Measurements from ENCODE around the gene RAPGEF5.

Gene RAPGEF5

DNA sequence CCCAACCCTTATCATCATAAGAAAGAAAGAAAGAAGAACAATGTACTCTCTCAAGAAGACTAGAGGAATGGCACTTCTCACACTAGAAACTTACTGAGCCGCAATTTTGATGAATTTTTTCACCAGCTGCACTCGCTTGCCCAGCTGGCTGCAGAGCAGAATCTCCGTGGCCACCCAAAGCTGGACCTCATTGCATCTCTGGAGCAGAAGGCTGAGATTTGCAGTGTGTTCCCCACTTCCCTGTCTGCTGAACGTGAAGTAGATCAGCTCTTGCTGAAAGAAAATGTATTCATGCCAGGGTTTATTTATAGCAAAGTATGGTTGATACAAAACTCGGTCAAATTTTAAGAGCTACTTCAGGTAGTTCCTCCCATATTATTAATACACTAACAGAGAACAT, 212.0 kb downstream of the RAPGEF5 start:
- DNase-seq (ENCODE audit: low read depth, low spot score), result no peak
- WGBS (ENCODE audit: insufficient coverage, insufficient read length), result no CpG with 5 or more reads among the region's 5 CpGs
- H3K36me3 ChIP-seq (ENCODE audit: control insufficient read depth, insufficient read depth, low read length), result no peaks in the 10 kb centered on the region

DNA sequence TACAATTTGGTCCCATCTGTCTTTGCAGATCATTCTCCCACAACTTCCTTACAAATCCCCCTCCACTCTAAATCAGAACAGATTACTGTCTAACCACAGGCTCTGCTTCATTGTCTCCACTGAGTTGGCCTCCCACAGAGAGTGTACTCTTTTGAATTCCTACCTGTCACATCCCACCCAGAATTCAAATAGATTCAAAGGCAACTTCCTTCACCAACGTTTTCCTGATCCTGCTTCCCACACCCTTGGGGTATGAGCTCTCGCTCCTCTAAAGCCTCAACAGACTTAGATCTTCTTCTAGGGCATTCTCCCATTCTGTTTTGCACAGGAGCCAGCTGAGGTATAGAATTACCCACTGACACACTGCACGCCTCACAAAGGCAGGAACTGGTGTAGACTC, 213.5 kb downstream of the RAPGEF5 start:
- no peak for DNase-seq (ENCODE audit: low read depth, low spot score)
- Histone ChIP-seq H3K9me3 (ENCODE audit: control insufficient read depth, insufficient read depth, low read length) (no peaks in the 10 kb centered on the region), H3K4me3 (ENCODE audit: low read length) (no peak overlapping the region), H3K4me1 (ENCODE audit: control insufficient read depth, insufficient read depth, low read length) (peaks cover 6% of the 10 kb centered on the region; the same call in 1 of the 2 replicates), H3K27me3 (ENCODE audit: control insufficient read depth, insufficient read depth, low read length) (no peaks in the 10 kb centered on the region), H3K36me3 (ENCODE audit: control insufficient read depth, insufficient read depth, low read length) (no peaks in the 10 kb centered on the region), H3K27ac (ENCODE audit: low read length) (no peak overlapping the region)
- WGBS (ENCODE audit: insufficient coverage, insufficient read length), result no CpG with 5 or more reads among the region's 3 CpGs

More for the DNA sequence above, 212.0 kb downstream of the RAPGEF5 start:
- no peaks in the 10 kb centered on the region for H3K27me3 ChIP-seq (ENCODE audit: control insufficient read depth, insufficient read depth, low read length)
- peaks cover 6% of the 10 kb centered on the region; the same call in 1 of the 2 replicates for H3K4me1 ChIP-seq (ENCODE audit: control insufficient read depth, insufficient read depth, low read length)
- H3K4me3 ChIP-seq (ENCODE audit: low read length), result no peak overlapping the region
- H3K27ac ChIP-seq (ENCODE audit: low read length), result no peak overlapping the region
- H3K9me3 ChIP-seq (ENCODE audit: control insufficient read depth, insufficient read depth, low read length), result no peaks in the 10 kb centered on the region

DNA sequence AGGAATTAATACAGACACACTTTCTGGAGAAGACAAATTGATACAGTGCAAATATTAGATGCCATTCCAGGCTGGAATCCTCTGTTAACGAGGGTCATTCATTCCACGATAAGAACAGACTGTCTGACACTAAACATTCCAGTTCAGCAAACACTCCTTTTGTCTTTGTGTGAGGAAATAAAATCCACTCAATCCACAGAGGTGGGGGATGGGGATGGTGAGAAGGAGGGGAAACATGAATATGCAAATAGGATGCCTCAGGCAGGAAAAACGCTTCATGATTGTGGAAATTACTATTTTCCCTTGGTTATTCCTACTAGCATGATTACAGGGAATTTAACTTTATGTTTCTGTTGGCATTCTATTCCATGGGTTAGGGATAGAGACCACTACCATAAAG, 214.4 kb downstream of the RAPGEF5 start:
- H3K27ac ChIP-seq (ENCODE audit: low read length), result no peak overlapping the region
- H3K4me1 ChIP-seq (ENCODE audit: control insufficient read depth, insufficient read depth, low read length), result peaks cover 6% of the 10 kb centered on the region; the same call in 1 of the 2 replicates
- no peaks in the 10 kb centered on the region for H3K36me3 ChIP-seq (ENCODE audit: control insufficient read depth, insufficient read depth, low read length)
- WGBS (ENCODE audit: insufficient coverage, insufficient read length), result no CpG with 5 or more reads among the region's 3 CpGs
- no peak for DNase-seq (ENCODE audit: low read depth, low spot score)
- no peak overlapping the region for H3K4me3 ChIP-seq (ENCODE audit: low read length)
- no peaks in the 10 kb centered on the region for H3K27me3 ChIP-seq (ENCODE audit: control insufficient read depth, insufficient read depth, low read length)
- no peaks in the 10 kb centered on the region for H3K9me3 ChIP-seq (ENCODE audit: control insufficient read depth, insufficient read depth, low read length)

DNA sequence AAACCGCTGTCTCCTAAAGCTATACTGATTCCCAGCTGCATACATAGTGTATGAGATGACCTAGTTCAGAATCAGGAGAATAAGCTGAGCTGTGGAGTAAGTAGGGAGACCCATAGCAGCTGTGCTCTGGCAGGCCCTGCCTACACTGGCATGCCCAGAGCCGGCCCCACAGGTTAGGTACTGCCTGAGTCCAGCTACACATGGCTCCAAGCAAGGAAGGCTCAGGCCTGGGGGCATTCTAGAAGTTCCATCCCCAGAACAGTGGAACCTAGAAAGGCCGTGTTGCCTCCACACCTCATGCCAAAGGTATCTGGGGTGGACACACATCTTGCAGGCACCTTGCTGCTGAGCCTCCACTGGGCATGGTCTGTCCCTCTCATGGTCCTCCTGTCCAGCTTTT, 215.6 kb downstream of the RAPGEF5 start:
- Histone ChIP-seq H3K27me3 (ENCODE audit: control insufficient read depth, insufficient read depth, low read length) (no peaks in the 10 kb centered on the region), H3K36me3 (ENCODE audit: control insufficient read depth, insufficient read depth, low read length) (no peaks in the 10 kb centered on the region), H3K4me3 (ENCODE audit: low read length) (no peak overlapping the region), H3K27ac (ENCODE audit: low read length) (no peak overlapping the region), H3K4me1 (ENCODE audit: control insufficient read depth, insufficient read depth, low read length) (peaks cover 6% of the 10 kb centered on the region; the same call in 1 of the 2 replicates), H3K9me3 (ENCODE audit: control insufficient read depth, insufficient read depth, low read length) (no peaks in the 10 kb centered on the region)
- WGBS (ENCODE audit: insufficient coverage, insufficient read length), result no CpG with 5 or more reads among the region's 3 CpGs
- no peak for DNase-seq (ENCODE audit: low read depth, low spot score)

DNA sequence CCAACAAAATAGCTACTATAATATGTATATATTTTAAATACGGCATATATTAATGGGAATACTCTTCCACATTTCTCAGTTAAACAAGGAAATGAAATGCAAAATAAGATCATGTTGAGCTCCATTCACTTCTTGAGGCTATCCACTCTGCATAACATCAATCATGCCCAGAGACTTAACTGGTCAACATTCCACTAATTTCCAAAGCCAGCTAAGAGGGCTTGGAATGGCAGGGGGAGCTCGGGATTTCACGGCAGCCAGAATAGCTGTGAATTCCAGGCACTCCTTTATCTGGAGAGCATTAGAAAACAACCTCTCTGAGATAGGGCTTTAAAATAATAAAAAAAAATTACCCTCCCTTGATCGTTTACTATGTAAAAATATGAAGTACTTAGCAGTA, 216.4 kb downstream of the RAPGEF5 start:
- Histone ChIP-seq H3K9me3 (ENCODE audit: control insufficient read depth, insufficient read depth, low read length) (no peaks in the 10 kb centered on the region), H3K27ac (ENCODE audit: low read length) (no peak overlapping the region), H3K4me3 (ENCODE audit: low read length) (no peak overlapping the region), H3K4me1 (ENCODE audit: control insufficient read depth, insufficient read depth, low read length) (peaks cover 6% of the 10 kb centered on the region; the same call in 1 of the 2 replicates), H3K27me3 (ENCODE audit: control insufficient read depth, insufficient read depth, low read length) (no peaks in the 10 kb centered on the region), H3K36me3 (ENCODE audit: control insufficient read depth, insufficient read depth, low read length) (no peaks in the 10 kb centered on the region)
- no CpG with 5 or more reads among the region's 4 CpGs for WGBS (ENCODE audit: insufficient coverage, insufficient read length)
- DNase-seq (ENCODE audit: low read depth, low spot score), result no peak

GRCh38 chr7:22138886-22139285, 218.1 kb downstream of the RAPGEF5 start:
- no peak overlapping the region for H3K4me3 ChIP-seq (ENCODE audit: low read length)
- WGBS (ENCODE audit: insufficient coverage, insufficient read length), result no CpG with 5 or more reads among the region's 5 CpGs
- H3K27ac ChIP-seq (ENCODE audit: low read length), result no peak overlapping the region
- H3K9me3 ChIP-seq (ENCODE audit: control insufficient read depth, insufficient read depth, low read length), result no peaks in the 10 kb centered on the region
- H3K36me3 ChIP-seq (ENCODE audit: control insufficient read depth, insufficient read depth, low read length), result no peaks in the 10 kb centered on the region
- H3K4me1 ChIP-seq (ENCODE audit: control insufficient read depth, insufficient read depth, low read length), result peaks cover 6% of the 10 kb centered on the region; the same call in 1 of the 2 replicates
- no peaks in the 10 kb centered on the region for H3K27me3 ChIP-seq (ENCODE audit: control insufficient read depth, insufficient read depth, low read length)
- DNase-seq (ENCODE audit: low read depth, low spot score), result no peak

DNA sequence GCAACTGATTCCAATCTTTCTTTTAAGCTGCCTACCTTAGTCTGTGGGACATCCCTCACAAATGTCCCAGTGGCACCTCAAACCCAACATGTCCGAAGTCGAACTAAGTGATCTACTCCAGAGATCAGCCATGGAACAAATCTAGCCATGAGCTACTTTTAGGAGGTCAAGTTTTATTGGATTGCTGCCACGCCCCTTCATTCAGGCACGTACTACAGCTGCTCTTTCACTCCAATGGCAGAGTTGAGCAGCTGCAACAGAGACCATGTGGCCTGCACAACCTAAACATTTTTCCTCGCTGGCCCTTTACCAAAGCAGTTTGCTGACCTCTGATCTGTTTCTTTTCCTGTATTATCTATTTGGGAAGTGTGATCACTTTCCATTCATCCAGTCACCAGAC, 218.8 kb downstream of the RAPGEF5 start:
- no CpG with 5 or more reads among the region's 5 CpGs for WGBS (ENCODE audit: insufficient coverage, insufficient read length)
- no peak for DNase-seq (ENCODE audit: low read depth, low spot score)

GRCh38 chr7:22137466-22137865, 219.5 kb downstream of the RAPGEF5 start:
- no peak overlapping the region for H3K27ac ChIP-seq (ENCODE audit: low read length)
- H3K9me3 ChIP-seq (ENCODE audit: control insufficient read depth, insufficient read depth, low read length), result no peaks in the 10 kb centered on the region
- no peak for DNase-seq (ENCODE audit: low read depth, low spot score)
- no peaks in the 10 kb centered on the region for H3K27me3 ChIP-seq (ENCODE audit: control insufficient read depth, insufficient read depth, low read length)
- peaks cover 6% of the 10 kb centered on the region; the same call in 1 of the 2 replicates for H3K4me1 ChIP-seq (ENCODE audit: control insufficient read depth, insufficient read depth, low read length)
- WGBS (ENCODE audit: insufficient coverage, insufficient read length), result no CpG with 5 or more reads among the region's 2 CpGs
- H3K4me3 ChIP-seq (ENCODE audit: low read length), result no peak overlapping the region
- no peaks in the 10 kb centered on the region for H3K36me3 ChIP-seq (ENCODE audit: control insufficient read depth, insufficient read depth, low read length)

More for the DNA sequence above, 218.8 kb downstream of the RAPGEF5 start:
- Histone ChIP-seq H3K36me3 (ENCODE audit: control insufficient read depth, insufficient read depth, low read length) (no peaks in the 10 kb centered on the region), H3K4me1 (ENCODE audit: control insufficient read depth, insufficient read depth, low read length) (peaks cover 6% of the 10 kb centered on the region; the same call in 1 of the 2 replicates), H3K27ac (ENCODE audit: low read length) (no peak overlapping the region), H3K4me3 (ENCODE audit: low read length) (no peak overlapping the region), H3K9me3 (ENCODE audit: control insufficient read depth, insufficient read depth, low read length) (no peaks in the 10 kb centered on the region), H3K27me3 (ENCODE audit: control insufficient read depth, insufficient read depth, low read length) (no peaks in the 10 kb centered on the region)

- Histone ChIP-seq H3K4me1 (ENCODE audit: control insufficient read depth, insufficient read depth, low read length) (peaks cover 6% of the 10 kb centered on the region; the same call in 1 of the 2 replicates), H3K36me3 (ENCODE audit: control insufficient read depth, insufficient read depth, low read length) (no peaks in the 10 kb centered on the region), H3K9me3 (ENCODE audit: control insufficient read depth, insufficient read depth, low read length) (no peaks in the 10 kb centered on the region), H3K27ac (ENCODE audit: low read length) (no peak overlapping the region), H3K4me3 (ENCODE audit: low read length) (no peak overlapping the region), H3K27me3 (ENCODE audit: control insufficient read depth, insufficient read depth, low read length) (no peaks in the 10 kb centered on the region)
- no CpG with 5 or more reads among the region's 2 CpGs for WGBS (ENCODE audit: insufficient coverage, insufficient read length)
- DNase-seq (ENCODE audit: low read depth, low spot score), result no peak
Observed at GRCh38 chr7:22137026-22137425, 219.9 kb downstream of the RAPGEF5 start.

- no CpG with 5 or more reads among the region's 4 CpGs for whole genome bisulfite sequencing (ENCODE audit: insufficient coverage, insufficient read length)
- Histone ChIP-seq H3K4me1 (ENCODE audit: control insufficient read depth, insufficient read depth, low read length) (no peaks in the 10 kb centered on the region), H3K36me3 (ENCODE audit: control insufficient read depth, insufficient read depth, low read length) (no peaks in the 10 kb centered on the region), H3K27me3 (ENCODE audit: control insufficient read depth, insufficient read depth, low read length) (no peaks in the 10 kb centered on the region), H3K9me3 (ENCODE audit: control insufficient read depth, insufficient read depth, low read length) (no peaks in the 10 kb centered on the region), H3K4me3 (ENCODE audit: low read length) (no peak overlapping the region), H3K27ac (ENCODE audit: low read length) (no peak overlapping the region)
- no peak for DNase-seq (ENCODE audit: low read depth, low spot score)
Observed at GRCh38 chr7:22129819-22130580, 227.0 kb downstream of the RAPGEF5 start.

GRCh38 chr7:22129166-22129565, 227.8 kb downstream of the RAPGEF5 start:
- Histone ChIP-seq H3K4me3 (ENCODE audit: low read length) (no peak overlapping the region), H3K27me3 (ENCODE audit: control insufficient read depth, insufficient read depth, low read length) (no peaks in the 10 kb centered on the region), H3K27ac (ENCODE audit: low read length) (no peak overlapping the region), H3K36me3 (ENCODE audit: control insufficient read depth, insufficient read depth, low read length) (no peaks in the 10 kb centered on the region), H3K9me3 (ENCODE audit: control insufficient read depth, insufficient read depth, low read length) (no peaks in the 10 kb centered on the region), H3K4me1 (ENCODE audit: control insufficient read depth, insufficient read depth, low read length) (no peaks in the 10 kb centered on the region)
- no CpG with 5 or more reads among the region's 6 CpGs for WGBS (ENCODE audit: insufficient coverage, insufficient read length)
- no peak for DNase-seq (ENCODE audit: low read depth, low spot score)
